Activated CD8-positive, alpha-beta memory T cell treated with anti-CD3 and anti-CD28 coated beads, Interleukin-2, amount 50 U/mL, for 4 hours (primary cell): Measurements from ENCODE around the gene GUCY1A1.

Experiments
- DNase-seq: peaks from one replicate; pipeline ENCODE4 v3.0.0-alpha.2; 2020

The GUCY1A1 gene

GRCh38 chr4:155745984-155746383 lies 79.3 kb downstream of the GUCY1A1 start:
- DNase-seq: no peak

GRCh38 chr4:155748039-155748438 lies 81.4 kb downstream of the GUCY1A1 start:
- DNase-seq: no peak

GRCh38 chr4:155749041-155749440 lies 82.4 kb downstream of the GUCY1A1 start:
- DNase-seq: no peak

- no peak for DNase-seq
Observed at GRCh38 chr4:155751569-155751968, 84.9 kb downstream of the GUCY1A1 start.

- DNase-seq: no peak
Observed at GRCh38 chr4:155757745-155758265, 91.2 kb downstream of the GUCY1A1 start.

GRCh38 chr4:155758481-155759371 lies 92.1 kb downstream of the GUCY1A1 start, which contains the start of gene GUCY1B1:
Gene GUCY1B1, plus strand, starts transcription at chr4:155759021. Its CDS starts 120 bp downstream, at chr4:155759141.
- DNase-seq: peak; percentile 50

- no peak for DNase-seq
Observed at GRCh38 chr4:155759372-155760252, 93.0 kb downstream of the GUCY1A1 start.

GRCh38 chr4:155761047-155761446 lies 94.4 kb downstream of the GUCY1A1 start:
- no peak for DNase-seq

GRCh38 chr4:155761916-155762315 lies 95.3 kb downstream of the GUCY1A1 start:
- no peak for DNase-seq

- DNase-seq: no peak
Observed at GRCh38 chr4:155762334-155762733, 95.7 kb downstream of the GUCY1A1 start.

- DNase-seq: no peak
Observed at GRCh38 chr4:155763551-155763950, 96.9 kb downstream of the GUCY1A1 start.

- no peak for DNase-seq
Observed at GRCh38 chr4:155765149-155765548, 98.5 kb downstream of the GUCY1A1 start.

- no peak for DNase-seq
Observed at GRCh38 chr4:155766622-155767021, 100.0 kb downstream of the GUCY1A1 start.

- DNase-seq: no peak
Observed at GRCh38 chr4:155768370-155768769, 101.7 kb downstream of the GUCY1A1 start.

GRCh38 chr4:155769090-155769489 lies 102.4 kb downstream of the GUCY1A1 start:
- DNase-seq: no peak

- DNase-seq: no peak
Observed at GRCh38 chr4:155772459-155773195, 106.0 kb downstream of the GUCY1A1 start.

- no peak for DNase-seq
Observed at GRCh38 chr4:155773196-155773800, 106.7 kb downstream of the GUCY1A1 start.

- DNase-seq: no peak
Observed at GRCh38 chr4:155774033-155774432, 107.4 kb downstream of the GUCY1A1 start.

- DNase-seq: no peak
Observed at GRCh38 chr4:155777971-155778735, 111.5 kb downstream of the GUCY1A1 start.

GRCh38 chr4:155780775-155781174 lies 114.1 kb downstream of the GUCY1A1 start:
- no peak for DNase-seq

- no peak for DNase-seq
Observed at GRCh38 chr4:155781249-155781831, 114.7 kb downstream of the GUCY1A1 start.
